Measurements from ENCODE around the gene CXorf58.

The CXorf58 gene

GRCh38 chrX:23982891-23983290 lies 75.1 kb downstream of the CXorf58 start:
- FAIRE-seq = no peak
- no peak for DNase-seq (ENCODE audit: insufficient read length, low spot score)
- no peak for TF ChIP-seq CTCF (IDR thresholded peaks at IDR 0.05; ENCODE audit: insufficient read depth, missing control alignments)
